ENCODE data around the gene CHST12. TPM values are rescaled to one million over a fixed set of nuclear protein-coding genes. Genes with fewer than 3 reads are reported as not detected.
"Not testable (repeated sequence)": the region's sequence is repeated elsewhere in the genome, so short reads cannot be mapped to it uniquely, and the experiment has no call there.

Gene CHST12
- total RNA-seq, 1 experiment from 2014 or later = 11.4 TPM

DNA sequence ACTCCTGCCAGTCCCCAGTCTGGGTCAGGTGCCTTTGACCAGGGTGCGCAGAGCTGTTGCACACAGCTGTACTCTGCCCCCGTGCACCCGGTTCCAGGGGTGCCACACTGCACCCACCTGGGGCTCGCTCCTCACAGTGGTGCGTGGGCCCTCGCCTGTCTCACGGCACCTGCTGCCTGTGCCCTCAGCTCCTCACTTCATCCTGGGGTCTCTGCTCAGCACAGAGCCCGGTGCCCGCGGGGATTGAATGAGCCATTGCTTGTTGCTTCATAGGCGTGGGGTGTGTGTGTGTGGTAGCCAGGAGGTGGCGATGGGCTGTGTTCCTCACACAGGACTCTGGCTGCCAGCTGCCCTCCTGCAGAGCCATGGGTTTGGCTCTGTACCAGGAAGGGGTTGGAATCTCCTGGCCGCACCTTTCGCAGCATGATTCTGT is 30.3 kb upstream of the CHST12 start:
- no peak for DNase-seq
- H3K36me3 ChIP-seq (replicated peaks; ENCODE audit: control insufficient read depth, insufficient read depth, low read length) = peaks cover 71% of the 10 kb centered on the region
- no peak overlapping the region for H3K4me3 ChIP-seq (ENCODE audit: insufficient read depth, low read depth, low read length)

GRCh38 chr7:2373646-2374045 is 29.8 kb upstream of the CHST12 start:
- H3K36me3 ChIP-seq (replicated peaks; ENCODE audit: control insufficient read depth, insufficient read depth, low read length) = peaks cover 73% of the 10 kb centered on the region
- H3K27me3 ChIP-seq (ENCODE audit: control insufficient read depth, insufficient read depth, low read length) = no peaks in the 10 kb centered on the region
- no peak overlapping the region for H3K4me3 ChIP-seq (ENCODE audit: insufficient read depth, low read depth, low read length)
- peak; percentile 39 for DNase-seq

More for the DNA sequence above, 30.3 kb upstream of the CHST12 start:
- no peaks in the 10 kb centered on the region for H3K27me3 ChIP-seq (ENCODE audit: control insufficient read depth, insufficient read depth, low read length)

GRCh38 chr7:2374401-2374800 is 29.0 kb upstream of the CHST12 start:
- Histone ChIP-seq H3K36me3 (replicated peaks; ENCODE audit: control insufficient read depth, insufficient read depth, low read length) (peaks cover 72% of the 10 kb centered on the region), H3K4me3 (ENCODE audit: insufficient read depth, low read depth, low read length) (no peak overlapping the region), H3K27me3 (ENCODE audit: control insufficient read depth, insufficient read depth, low read length) (no peaks in the 10 kb centered on the region)
- DNase-seq = peak; percentile 44

GRCh38 chr7:2374830-2375728 is 28.3 kb upstream of the CHST12 start:
- peaks cover 76% of the 10 kb centered on the region for H3K36me3 ChIP-seq (replicated peaks; ENCODE audit: control insufficient read depth, insufficient read depth, low read length)
- H3K4me3 ChIP-seq (ENCODE audit: insufficient read depth, low read depth, low read length) = no peak overlapping the region
- no peaks in the 10 kb centered on the region for H3K27me3 ChIP-seq (ENCODE audit: control insufficient read depth, insufficient read depth, low read length)
- DNase-seq = no peak

GRCh38 chr7:2376351-2377154 is 26.9 kb upstream of the CHST12 start:
- H3K36me3 ChIP-seq (replicated peaks; ENCODE audit: control insufficient read depth, insufficient read depth, low read length) = peaks cover 76% of the 10 kb centered on the region
- DNase-seq = no peak

GRCh38 chr7:2377492-2377891 is 25.9 kb upstream of the CHST12 start:
- DNase-seq = not testable (repeated sequence)
- H3K36me3 ChIP-seq (replicated peaks; ENCODE audit: control insufficient read depth, insufficient read depth, low read length) = peaks cover 68% of the 10 kb centered on the region

More at GRCh38 chr7:2376351-2377154, 26.9 kb upstream of the CHST12 start:
- Histone ChIP-seq H3K4me3 (ENCODE audit: insufficient read depth, low read depth, low read length) (no peak overlapping the region), H3K27me3 (ENCODE audit: control insufficient read depth, insufficient read depth, low read length) (no peaks in the 10 kb centered on the region)

GRCh38 chr7:2378125-2378524 is 25.3 kb upstream of the CHST12 start:
- DNase-seq = not testable (repeated sequence)
- H3K36me3 ChIP-seq (replicated peaks; ENCODE audit: control insufficient read depth, insufficient read depth, low read length) = peaks cover 62% of the 10 kb centered on the region

More at GRCh38 chr7:2377492-2377891, 25.9 kb upstream of the CHST12 start:
- H3K4me3 ChIP-seq (ENCODE audit: insufficient read depth, low read depth, low read length); H3K27me3 ChIP-seq (ENCODE audit: control insufficient read depth, insufficient read depth, low read length): not testable (repeated sequence)

DNA sequence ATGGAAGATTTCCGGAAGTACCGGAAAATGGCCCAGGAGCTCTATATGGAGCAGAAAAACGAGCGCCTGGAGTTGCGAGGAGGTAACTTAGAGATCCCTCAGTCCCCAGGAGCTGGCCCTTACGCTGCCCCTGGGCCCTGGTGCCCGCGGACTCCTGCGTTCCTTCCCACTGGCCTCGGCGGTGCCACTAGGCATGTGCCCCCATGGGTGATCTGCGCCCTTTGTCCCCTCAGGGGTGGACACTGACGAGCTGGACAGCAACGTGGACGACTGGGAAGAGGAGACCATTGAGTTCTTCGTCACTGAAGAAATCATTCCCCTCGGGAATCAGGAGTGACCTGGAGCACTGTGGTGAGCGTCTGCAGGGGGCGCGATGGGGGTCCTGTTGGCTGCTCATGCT is 24.2 kb upstream of the CHST12 start:
- Histone ChIP-seq H3K27me3 (ENCODE audit: control insufficient read depth, insufficient read depth, low read length) (no peaks in the 10 kb centered on the region), H3K4me3 (ENCODE audit: insufficient read depth, low read depth, low read length) (no peak overlapping the region), H3K36me3 (replicated peaks; ENCODE audit: control insufficient read depth, insufficient read depth, low read length) (peaks cover 55% of the 10 kb centered on the region)
- no peak for DNase-seq

More at GRCh38 chr7:2378125-2378524, 25.3 kb upstream of the CHST12 start:
- H3K4me3 ChIP-seq (ENCODE audit: insufficient read depth, low read depth, low read length); H3K27me3 ChIP-seq (ENCODE audit: control insufficient read depth, insufficient read depth, low read length): not testable (repeated sequence)

- Histone ChIP-seq H3K4me3 (ENCODE audit: insufficient read depth, low read depth, low read length) (no peak overlapping the region), H3K36me3 (replicated peaks; ENCODE audit: control insufficient read depth, insufficient read depth, low read length) (peaks cover 49% of the 10 kb centered on the region), H3K27me3 (ENCODE audit: control insufficient read depth, insufficient read depth, low read length) (no peaks in the 10 kb centered on the region)
- DNase-seq = peak; percentile 59
These were observed 23.5 kb upstream of the CHST12 start for GRCh38 chr7:2379821-2380450.

DNA sequence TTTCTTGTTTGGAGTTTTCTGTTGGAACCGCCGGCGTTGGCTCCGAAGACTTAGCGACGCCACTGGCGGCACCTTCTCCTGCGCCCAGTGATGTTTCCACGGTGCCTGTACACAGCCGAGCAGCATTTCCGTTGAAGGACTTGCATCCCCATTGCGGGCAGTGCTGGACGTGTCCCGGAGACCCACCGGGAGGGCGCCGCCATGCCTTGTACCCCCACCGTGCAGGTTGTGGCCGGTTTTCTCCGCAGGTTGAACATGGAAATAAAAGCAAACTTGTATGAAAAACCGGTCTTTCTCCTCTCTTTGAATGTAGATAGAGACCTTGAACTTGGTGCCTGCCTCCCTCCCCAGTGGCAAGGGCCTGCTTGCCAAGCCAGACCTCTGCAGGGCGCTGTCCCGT is 22.9 kb upstream of the CHST12 start:
- Histone ChIP-seq H3K27me3 (ENCODE audit: control insufficient read depth, insufficient read depth, low read length) (no peaks in the 10 kb centered on the region), H3K4me3 (ENCODE audit: insufficient read depth, low read depth, low read length) (no peak overlapping the region), H3K36me3 (replicated peaks; ENCODE audit: control insufficient read depth, insufficient read depth, low read length) (peaks cover 43% of the 10 kb centered on the region)
- no peak for DNase-seq

GRCh38 chr7:2381227-2381626 is 22.2 kb upstream of the CHST12 start:
- DNase-seq = no peak
- Histone ChIP-seq H3K4me3 (ENCODE audit: insufficient read depth, low read depth, low read length) (no peak overlapping the region), H3K36me3 (replicated peaks; ENCODE audit: control insufficient read depth, insufficient read depth, low read length) (peaks cover 37% of the 10 kb centered on the region), H3K27me3 (ENCODE audit: control insufficient read depth, insufficient read depth, low read length) (no peaks in the 10 kb centered on the region)

- Histone ChIP-seq H3K4me3 (ENCODE audit: insufficient read depth, low read depth, low read length) (no peak overlapping the region), H3K36me3 (replicated peaks; ENCODE audit: control insufficient read depth, insufficient read depth, low read length) (peaks cover 29% of the 10 kb centered on the region), H3K27me3 (ENCODE audit: control insufficient read depth, insufficient read depth, low read length) (no peaks in the 10 kb centered on the region)
- DNase-seq = peak; percentile 60
These were observed 21.4 kb upstream of the CHST12 start for GRCh38 chr7:2381881-2382509.

GRCh38 chr7:2383543-2384274 is 19.7 kb upstream of the CHST12 start:
- H3K27me3 ChIP-seq (ENCODE audit: control insufficient read depth, insufficient read depth, low read length) = no peaks in the 10 kb centered on the region
- DNase-seq = peak; percentile 78
- H3K4me3 ChIP-seq (ENCODE audit: insufficient read depth, low read depth, low read length) = no peak overlapping the region
- H3K36me3 ChIP-seq (replicated peaks; ENCODE audit: control insufficient read depth, insufficient read depth, low read length) = peaks cover 20% of the 10 kb centered on the region

All from H7 (cell line).